ENCODE results near the gene PGM2L1.
"Not testable (repeated sequence)": the region's sequence is repeated elsewhere in the genome, so short reads cannot be mapped to it uniquely, and the experiment has no call there.

The PGM2L1 gene

DNA sequence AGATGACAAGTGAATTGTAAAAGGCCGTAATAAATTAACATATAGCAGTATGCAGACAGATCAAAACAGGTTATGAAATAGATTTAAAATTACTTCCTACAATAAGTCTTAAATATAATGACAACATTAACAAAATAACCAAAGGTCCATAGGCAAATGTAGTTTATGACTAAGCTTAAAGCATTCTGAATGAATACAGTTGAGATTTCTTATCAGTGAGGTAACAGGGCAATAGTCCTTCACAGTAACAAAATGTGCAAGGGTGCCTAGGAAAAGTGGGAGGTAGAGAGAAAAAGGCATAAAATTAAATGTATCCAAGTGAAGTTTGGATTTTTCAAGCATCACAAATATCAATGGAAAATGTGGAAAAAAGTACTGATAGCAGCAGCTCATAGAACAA lies 65.9 kb downstream of the PGM2L1 start:
- no peak for DNase-seq

DNA sequence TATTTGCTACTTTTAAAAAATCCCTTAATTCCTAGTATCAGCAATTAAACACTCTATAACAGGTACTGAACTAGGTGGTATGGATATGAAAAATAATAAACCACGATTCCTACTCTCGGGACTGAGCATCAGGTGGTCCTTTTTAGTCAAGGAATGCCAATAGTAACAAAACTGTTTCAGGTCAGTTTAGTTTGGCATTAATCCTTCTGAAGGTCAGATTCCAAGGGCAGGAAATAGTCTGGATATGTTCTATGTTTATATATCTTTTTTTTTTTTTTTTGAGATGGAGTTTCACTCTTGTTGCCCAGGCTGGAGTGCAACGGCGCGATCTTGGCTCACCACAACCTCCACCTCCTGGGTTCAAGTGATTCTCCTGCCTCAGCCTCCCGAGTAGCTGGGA lies 67.2 kb downstream of the PGM2L1 start:
- not testable (repeated sequence) for DNase-seq

DNA sequence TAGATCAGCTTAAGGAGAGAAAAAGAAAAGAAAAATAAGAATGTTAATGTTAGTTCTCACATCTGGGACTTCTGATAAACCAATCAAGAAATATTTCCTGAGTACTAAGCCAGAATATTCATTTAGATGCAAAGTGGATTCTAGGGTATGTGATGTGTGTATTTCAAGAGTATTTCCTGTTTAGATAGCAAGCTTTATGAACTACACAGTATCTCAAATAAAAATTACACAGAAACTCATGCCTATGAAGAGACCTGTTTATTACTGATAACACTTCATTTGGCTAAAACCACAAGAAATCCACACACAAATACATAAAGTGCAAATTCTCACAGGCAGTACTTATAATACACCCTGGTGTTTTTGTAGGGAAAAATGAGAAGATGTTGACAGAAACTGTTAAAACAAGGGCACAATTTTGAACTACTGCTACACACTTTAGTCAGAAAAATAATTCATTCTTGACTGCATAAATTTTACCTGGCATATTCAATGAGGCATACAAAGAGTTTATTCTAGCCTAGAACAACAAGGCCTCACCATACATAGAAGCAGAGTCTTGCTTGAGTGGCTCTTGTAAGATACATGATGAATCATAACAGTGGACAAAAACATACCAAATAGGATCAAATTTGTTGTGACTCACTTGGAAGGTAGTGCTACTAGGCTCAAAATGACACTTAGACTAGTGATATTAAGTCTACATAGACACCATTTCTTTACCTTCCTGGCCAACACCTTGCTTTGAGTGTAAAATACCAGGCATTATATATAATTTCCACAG lies 68.0 kb downstream of the PGM2L1 start:
- DNase-seq: no peak

DNA sequence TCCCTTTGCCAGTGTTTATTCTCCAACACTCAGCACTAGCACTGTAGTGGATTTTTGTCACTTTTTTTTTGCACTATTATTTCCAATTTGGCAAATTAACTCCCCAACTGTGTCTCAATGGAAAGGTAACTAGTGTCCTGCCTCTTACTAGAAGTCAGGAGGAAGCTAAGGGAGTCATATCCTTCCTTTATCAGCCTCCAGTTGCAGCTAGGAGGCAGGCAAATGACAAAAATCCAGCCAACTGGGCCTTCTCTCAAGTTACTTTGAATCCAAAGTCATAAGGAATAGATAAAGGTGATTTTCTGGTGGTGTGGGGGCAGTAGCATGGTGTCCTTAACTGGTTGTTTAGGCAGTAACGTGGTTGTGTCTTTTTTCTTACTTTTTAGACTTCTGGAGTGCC lies 71.2 kb downstream of the PGM2L1 start:
- no peak for DNase-seq

DNA sequence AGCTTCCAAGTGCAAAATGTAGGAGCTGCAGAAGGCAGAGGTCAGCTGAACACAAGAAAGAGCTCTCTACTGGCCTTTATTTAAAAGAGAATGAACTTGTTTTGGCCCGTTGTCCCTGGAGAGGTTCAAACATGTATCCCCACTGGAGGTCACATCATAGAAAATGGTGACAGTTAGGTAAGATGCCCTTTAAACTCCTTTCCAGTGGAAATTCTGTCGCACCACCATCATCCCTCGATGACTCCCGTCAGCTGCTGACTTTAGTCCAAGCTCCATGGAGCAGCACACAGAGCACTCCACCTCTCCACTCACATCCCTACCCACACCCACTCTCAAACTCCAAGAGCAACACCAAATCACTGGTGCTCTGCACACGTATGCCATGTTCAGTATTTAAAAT lies 71.6 kb downstream of the PGM2L1 start:
- DNase-seq: no peak

DNA sequence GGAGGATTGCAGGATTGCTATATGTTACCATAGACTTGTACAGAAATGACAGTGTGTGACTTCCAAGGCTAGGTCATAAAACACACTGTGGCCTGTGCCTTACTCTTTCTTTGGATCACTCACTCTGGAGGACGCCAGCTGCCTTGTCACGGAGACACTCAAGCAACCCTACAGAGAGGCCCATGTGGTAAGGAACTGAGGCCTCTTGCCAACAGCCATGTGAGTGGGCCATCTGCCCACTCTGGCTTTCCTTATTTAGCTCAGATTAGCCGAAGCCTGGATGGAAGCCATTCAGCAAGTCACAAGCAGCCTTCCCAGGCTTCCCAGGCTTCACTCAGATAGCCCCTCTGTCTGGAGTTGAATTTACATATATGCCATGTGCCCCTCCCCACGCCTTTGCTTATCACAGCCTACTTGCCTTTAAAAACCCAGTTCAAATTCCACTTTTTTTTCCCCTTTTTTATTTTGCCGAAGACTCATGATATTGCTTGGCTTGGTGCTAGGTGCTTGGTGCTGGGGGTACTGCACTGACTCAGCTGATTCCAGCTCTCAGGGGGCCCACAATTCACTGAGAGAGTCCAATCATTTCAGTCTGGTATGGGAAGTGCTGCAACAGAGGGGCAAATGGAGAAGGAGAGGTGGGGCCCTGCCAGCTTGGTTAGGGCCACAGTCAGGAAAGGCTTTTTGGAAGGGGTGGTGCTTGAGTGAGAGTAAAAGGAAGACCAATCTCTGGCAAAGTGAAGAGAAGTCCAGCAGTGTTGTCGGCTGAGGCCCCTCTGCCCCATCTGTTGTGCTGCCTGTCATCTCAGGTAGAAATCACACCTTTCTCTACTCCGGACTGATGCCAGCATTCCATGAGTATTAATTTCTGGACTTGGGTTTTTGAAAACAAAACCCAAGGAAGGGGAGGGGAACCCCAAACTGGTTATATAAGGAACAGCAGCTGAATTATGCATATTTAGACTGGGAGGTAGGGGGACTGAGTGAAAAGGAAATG lies 72.3 kb downstream of the PGM2L1 start:
- DNase-seq: no peak

DNA sequence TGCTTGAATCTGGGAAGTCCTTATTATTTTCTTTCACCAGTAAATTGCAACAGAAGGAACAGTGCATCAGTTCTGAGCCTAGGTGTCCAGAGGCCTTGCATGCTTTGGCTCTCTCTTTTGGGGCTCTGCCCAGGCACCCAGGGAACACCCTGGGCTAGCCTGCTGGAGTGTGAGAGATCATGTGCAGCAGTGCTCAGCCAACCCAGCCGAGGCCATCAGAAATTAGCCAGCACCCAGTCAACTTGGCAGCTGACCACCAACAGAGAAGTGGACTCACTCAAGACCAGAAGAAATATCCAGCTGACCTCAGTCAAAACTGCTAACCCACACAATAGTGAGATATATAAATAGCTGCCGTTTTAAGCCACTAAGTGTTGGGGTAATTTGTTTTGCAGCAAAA lies 75.6 kb downstream of the PGM2L1 start:
- DNase-seq: no peak

DNA sequence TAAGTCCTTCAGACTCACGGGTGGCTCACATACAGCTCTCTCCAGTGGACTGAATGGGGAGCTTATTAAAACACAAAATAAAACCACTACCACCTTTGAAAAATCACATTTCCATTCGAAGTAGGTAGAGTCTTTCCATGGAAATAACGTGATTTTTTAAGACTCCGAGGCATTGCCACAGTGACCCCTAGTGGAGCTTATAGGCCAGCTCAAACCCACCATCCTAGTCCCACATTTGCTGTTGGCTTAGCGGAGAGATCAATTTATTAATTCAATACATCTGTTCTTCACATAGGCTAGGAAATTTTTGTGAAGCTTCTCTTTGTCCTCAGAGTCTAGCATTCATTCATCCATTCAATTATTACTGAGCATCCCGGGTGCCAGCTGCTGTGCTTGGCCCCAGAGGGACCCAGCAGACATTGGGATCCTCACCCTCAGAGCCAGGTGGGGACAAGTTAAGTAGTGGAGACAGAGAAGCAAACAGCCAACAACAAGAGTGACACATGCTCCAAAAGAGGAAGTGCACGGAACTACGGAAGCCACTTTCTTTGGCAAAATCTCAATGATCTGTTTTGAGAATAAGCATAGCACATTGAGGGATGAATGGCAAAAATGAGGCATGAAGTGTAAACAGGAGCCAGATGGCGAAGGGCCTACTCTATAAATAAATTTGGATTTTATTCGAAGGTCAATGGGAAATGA lies 76.6 kb downstream of the PGM2L1 start:
- peak; percentile 18 for DNase-seq

DNA sequence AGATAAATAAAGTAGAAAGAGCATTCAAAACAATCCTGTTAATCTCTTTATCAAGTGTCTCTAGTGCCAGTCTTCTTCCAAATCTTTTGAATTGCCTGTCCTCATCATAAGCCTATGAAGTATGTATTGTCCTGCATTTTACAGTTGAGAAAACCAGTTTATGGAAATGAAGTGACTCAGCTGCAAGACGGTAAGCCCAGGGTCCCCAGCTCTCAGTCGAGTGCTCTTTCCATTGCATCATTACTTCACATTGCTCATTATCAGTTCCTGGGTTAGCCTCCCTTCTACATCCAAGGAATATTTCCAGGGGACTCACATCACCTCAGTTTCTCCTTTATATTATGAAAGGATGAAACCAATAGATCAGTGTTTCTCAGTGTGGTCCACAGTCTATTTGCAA lies 77.7 kb downstream of the PGM2L1 start:
- DNase-seq: no peak

DNA sequence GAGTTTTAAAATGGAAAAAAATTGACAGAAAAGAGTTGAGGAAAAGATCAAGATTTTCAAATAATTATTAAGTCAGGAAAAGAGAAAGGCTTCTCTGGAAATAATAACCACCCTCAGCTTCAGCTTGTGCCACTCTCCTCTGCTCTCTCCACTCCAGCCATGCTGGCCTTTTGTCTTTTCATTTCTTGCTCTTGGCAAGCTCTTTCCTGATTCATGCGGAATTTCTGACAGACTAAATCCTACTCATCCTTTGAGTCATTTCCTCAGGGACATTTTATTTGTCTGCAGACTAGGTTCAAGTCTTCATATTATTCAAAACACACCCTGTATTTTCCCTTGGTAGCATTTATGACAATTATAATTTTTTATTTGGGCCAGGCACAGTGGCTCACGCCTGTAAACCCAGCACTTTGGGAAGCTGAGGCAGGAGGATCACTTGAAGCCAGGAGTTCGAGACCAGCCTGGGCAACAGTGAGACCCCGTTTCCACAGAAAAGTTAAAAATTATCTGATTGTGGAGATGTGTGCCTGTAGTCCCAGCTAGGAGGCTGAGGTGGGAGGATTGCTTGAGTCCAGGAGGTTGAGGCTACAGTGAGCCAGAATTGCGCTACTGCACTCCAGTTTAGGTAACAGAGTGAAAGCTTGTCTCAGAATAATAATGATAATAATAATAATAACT lies 79.0 kb downstream of the PGM2L1 start:
- no peak for DNase-seq

DNA sequence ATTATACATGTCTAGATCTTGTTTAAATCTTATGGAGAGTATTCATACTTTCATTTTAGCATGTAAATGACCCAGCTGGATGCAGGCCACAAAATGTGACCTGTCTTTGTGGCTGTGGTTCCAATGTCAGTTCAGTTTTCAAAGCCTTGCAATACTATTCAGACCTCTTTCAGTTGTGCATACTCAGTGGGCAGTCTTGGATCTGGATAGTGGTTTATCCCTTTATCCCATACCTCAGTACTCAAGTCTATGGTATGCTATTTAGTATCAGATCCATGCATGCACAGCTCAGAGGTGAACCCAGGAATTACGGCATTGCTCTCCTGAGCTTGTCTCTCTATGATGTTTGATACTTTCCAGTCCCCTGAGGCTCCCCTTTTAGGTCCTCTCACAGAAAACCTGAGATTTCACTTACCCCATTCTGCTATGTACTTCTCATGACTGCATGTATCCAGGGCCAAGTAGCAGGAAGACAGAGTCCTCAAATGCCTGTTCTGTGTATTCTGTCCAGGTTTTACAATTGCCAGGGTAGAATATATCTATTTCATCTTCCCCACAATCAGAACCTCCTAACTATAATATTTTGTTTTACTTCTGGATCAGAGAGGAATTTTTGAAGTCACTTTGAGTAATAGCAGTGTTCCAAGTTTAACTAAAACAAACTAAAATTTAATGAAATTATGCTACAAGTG lies 79.8 kb downstream of the PGM2L1 start:
- DNase-seq: no peak

DNA sequence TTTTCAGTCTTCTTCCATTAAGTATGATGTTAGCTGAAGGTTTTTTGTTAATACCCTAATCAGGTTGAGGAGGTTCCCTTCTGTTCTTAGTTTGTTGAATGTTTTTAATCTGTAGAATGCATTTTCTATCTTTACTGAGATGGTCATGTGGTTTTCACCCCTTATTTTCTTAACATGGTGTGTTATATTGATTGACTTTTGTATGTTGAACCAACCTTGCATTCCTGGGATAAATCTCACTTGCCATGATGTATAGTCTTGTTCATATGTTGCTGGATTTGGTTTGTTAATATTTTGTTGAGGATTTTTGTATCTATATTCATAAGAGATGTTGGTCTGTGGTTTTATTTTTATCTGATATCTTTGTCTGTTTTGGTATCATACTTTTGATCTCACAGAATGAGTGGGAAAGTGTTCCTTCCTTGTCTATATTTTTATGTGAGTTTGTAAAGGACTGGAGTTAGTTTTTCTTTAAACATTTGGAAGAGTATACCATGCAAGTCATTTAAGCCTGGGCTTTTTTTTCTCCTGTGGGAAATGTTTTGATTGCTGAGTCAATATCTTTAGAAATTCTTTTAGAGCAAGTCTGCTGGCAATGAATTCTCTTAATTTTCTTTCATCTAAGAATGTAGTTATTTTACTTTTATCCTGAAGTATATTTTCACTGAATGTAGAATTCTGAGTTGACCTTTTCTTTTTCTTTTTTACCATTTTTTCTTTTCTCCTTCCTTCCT lies 81.3 kb downstream of the PGM2L1 start:
- no peak for DNase-seq

DNA sequence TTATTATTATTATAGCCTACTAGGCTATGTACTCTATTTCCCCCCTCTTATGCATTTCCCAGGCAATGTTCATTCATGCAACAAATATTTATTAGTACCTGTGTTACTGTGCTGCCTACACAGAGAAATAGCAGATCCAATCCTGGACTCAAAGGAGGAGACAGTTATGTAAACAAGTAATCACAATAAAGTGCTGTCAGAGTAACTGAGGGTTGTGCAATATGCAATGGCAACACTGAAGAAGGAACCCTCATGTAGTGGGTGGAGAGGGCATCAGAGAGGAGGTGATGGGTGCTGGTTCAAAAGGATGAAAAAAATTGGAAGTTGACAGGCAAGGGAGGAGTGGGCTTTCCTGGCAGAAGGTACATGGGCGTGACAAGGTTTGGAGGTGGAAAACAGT lies 85.9 kb downstream of the PGM2L1 start:
- no peak for DNase-seq

DNA sequence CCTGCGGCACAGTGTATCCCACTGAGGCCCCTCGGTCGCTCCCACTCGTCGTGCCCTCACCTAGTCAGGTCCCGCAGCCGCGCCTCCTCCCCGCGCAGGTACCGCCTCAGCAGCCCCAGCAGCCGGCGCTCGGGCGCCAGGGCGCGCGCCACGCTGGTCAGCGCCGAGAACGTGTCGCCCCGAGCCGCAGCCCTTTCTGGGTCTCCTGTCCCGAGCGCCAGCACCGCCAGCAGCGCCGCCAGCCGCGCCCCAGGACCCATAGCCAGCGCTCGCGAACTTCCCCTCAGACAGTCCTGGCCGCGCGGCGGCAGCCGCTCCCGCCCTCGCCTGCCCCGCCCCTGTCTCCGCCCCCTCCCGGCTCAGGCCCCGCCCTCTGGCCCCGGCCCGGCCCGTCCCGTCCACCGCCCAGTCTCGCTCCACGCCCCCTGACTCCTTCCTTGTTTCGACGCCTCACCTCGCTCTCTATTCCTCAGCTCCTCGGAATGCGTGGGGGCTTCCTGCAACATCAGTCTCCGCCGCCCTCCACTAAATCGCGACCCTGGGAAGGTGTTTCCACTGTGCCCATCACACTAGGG lies 86.8 kb downstream of the PGM2L1 start, which contains the start of gene P4HA3:
Gene P4HA3 (minus strand): TSS at position 289 of the 575 bp plus-strand sequence. CDS start 29 bp downstream, at position 260.
- peak; percentile 49 for DNase-seq

DNA sequence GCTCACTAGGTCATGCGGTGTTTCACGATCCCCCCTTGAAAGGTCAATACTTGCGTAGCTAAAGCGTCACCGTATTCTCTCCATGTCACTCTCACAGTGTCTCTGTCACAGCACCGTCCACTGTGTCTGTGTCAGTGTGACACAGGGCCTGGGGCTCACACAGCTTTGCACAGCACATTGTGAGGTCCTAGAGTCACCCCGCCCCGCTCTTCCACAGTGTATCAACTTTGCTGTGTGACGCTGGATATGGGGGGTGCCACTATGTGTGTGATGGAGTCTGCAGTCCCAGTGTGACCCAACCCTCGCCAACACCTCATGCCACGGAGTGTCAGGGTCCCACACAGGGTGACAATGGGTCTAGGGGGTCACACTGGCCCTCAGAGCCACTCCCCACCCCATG lies 87.4 kb downstream of the PGM2L1 start:
- DNase-seq: no peak

DNA sequence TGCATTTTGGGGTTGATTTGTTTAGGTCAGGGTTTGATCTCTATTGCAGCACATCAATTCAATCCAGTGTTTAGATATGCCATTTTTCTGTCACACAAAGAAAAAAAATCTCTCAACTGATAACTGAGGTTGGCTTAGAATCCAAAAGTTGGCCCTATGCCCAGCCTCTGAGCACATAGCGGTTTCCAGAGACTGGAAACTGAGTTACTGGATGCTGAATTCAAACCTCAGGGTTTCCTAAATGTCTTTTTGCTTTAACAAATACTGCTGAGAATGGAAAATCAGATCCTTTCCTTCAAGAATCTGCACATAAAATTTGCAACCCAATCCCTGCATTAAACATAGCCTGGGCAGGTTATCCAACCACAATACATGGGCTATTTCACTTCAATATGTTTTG lies 90.8 kb downstream of the PGM2L1 start:
- no peak for DNase-seq

DNA sequence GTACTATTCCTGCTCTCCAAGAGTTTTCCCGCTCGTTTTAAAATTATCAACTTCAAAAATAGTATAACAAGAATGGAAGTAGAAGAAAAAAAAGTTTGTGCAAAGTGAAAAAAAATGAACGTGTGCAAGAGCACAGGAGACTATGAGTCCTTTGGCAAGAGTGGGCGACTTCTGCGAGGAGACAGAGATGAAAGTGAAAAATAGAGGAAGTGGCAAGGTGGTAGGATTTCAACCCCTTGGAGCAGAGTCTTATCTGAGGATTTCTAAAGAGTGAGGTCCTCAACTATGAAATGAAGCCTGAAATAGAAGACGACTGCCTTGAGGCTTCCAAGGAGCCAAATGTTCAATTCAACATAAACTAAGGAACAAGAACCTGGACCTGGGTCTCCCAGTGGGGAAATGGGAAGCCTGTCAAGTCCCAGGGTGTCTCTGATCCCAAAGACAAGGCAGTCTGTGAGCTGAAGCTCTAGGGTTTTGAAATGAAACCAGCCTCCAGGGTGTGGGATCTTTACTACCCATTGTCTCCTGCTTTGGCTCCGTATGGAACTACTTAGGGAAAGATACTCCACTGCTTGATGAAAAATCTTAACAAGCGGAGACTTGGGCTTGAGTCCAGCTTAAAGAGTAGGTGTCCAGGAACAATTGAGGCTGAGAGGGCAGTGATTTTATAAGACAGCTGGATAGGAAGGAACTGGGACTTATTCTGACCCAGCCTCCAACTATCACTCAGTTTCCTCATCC lies 91.6 kb downstream of the PGM2L1 start:
- no peak for DNase-seq

DNA sequence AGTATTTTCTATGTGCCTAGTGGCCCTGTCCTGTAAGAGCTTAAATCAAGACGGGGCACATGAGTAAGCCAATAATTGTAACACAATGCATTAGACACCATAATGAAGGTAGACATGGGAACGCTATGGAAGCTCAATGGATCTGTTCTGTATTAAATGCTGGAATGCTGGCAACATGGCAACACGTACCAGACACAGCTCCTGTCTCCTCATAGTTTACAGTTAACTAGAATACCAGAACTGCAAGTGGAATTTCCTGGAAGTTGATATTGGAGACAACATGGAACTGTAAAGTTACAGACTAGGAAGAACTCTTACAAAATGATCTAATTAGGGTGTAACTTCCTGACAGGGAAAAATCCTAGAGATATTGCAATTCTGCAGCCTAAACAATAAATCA lies 99.2 kb downstream of the PGM2L1 start:
- DNase-seq: no peak

DNA sequence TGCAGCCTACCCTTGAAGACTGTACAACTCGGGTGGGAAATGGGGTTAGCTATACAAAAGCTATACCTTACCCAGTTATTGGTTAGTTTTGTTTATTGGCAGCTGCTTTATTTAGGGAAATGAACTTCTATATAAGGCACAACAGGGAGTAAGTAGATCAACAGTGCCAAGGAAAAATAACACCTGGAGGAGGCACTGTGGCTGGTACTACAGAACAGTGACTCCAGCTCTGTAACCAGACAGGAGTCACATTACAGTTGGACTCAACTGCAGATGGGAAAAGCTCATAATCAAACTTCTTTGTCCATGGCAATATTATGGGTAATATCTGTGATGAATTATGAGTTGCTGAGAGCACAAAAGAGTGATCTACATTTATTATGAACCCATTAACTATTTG lies 100.7 kb downstream of the PGM2L1 start:
- DNase-seq: no peak

DNA sequence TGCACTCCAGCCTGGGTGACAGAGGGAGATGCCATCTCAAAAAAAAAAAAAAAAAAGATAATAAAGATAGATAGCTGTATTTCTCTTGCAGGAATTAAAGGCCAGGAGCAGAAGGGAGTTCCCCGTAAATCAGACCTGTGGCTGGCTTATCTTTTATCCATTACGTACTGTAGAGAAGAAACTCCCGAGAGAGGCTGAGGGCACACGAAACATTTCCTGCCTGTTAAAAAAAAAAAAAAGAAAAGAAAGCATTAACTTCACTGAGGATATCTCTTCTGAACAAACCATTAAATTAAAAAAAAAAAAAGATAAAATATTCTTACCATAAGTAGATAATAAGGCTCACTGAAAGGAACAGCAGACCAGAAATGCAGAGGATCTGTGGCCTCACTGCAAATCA lies 109.3 kb downstream of the PGM2L1 start:
- DNase-seq: no peak

Measured in stimulated activated CD4-positive, alpha-beta T cell treated with anti-CD3 and anti-CD28 coated beads, Interleukin-1b, Interleukin-23, amount 100 ng/mL, for 48 hours (primary cell).